HG03139 (cell line): ENCODE data around the gene ATXN2.
"Not testable (repeated sequence)": the region's sequence is repeated elsewhere in the genome, so short reads cannot be mapped to it uniquely, and the experiment has no call there.

ENCODE experiments used
- ATAC-seq: cut with Tn5 transposase; IDR thresholded peaks from one replicate; pipeline ENCODE4 v1.9.1; 2021; ENCODE audit not compliant: unreplicated experiment

The ATXN2 gene

GRCh38 chr12:111505601-111506036 lies 93.5 kb downstream of the ATXN2 start:
- no peak for ATAC-seq

GRCh38 chr12:111503116-111503515 lies 96.0 kb downstream of the ATXN2 start:
- ATAC-seq = no peak

GRCh38 chr12:111494676-111495075 lies 104.4 kb downstream of the ATXN2 start:
- no peak for ATAC-seq

GRCh38 chr12:111492979-111493378 lies 106.1 kb downstream of the ATXN2 start:
- not testable (repeated sequence) for ATAC-seq

- ATAC-seq = no peak
Measured at GRCh38 chr12:111488798-111489197, 110.3 kb downstream of the ATXN2 start.

- no peak for ATAC-seq
Measured at GRCh38 chr12:111488271-111488670, 110.8 kb downstream of the ATXN2 start.

GRCh38 chr12:111482462-111482861 lies 116.7 kb downstream of the ATXN2 start:
- ATAC-seq = no peak

GRCh38 chr12:111471236-111471635 lies 127.9 kb downstream of the ATXN2 start:
- ATAC-seq = no peak

GRCh38 chr12:111469401-111469800 lies 129.7 kb downstream of the ATXN2 start:
- ATAC-seq = no peak

- ATAC-seq = no peak
Measured at GRCh38 chr12:111467857-111468241, 131.3 kb downstream of the ATXN2 start.

GRCh38 chr12:111467092-111467856 lies 131.8 kb downstream of the ATXN2 start:
- ATAC-seq = no peak

- ATAC-seq = no peak
Measured at GRCh38 chr12:111462210-111462769, 136.8 kb downstream of the ATXN2 start.

- ATAC-seq = not testable (repeated sequence)
Measured at GRCh38 chr12:111460111-111460510, 139.0 kb downstream of the ATXN2 start.

- ATAC-seq = no peak
Measured at GRCh38 chr12:111458546-111459172, 140.5 kb downstream of the ATXN2 start.

GRCh38 chr12:111457577-111457976 lies 141.5 kb downstream of the ATXN2 start:
- ATAC-seq = no peak

GRCh38 chr12:111457071-111457470 lies 142.0 kb downstream of the ATXN2 start:
- ATAC-seq = no peak

GRCh38 chr12:111455448-111456320 lies 143.4 kb downstream of the ATXN2 start:
- ATAC-seq = no peak

- no peak for ATAC-seq
Measured at GRCh38 chr12:111454716-111455447, 144.2 kb downstream of the ATXN2 start.

GRCh38 chr12:111454311-111454710 lies 144.8 kb downstream of the ATXN2 start:
- no peak for ATAC-seq
